Suppressor macrophage (primary cell): Measurements from ENCODE around the gene SEC11C.

Source experiments
- DNase-seq, 4 experiments: peaks; one replicate each; pipeline ENCODE4 v3.0.0-alpha.2; 2020 to 2022

Gene SEC11C

GRCh38 chr18:59145055-59145454 lies 5.4 kb downstream of the SEC11C start:
- no peak for DNase-seq

- DNase-seq, result no peak
These were observed 8.5 kb downstream of the SEC11C start for GRCh38 chr18:59148192-59148591.

- no peak for DNase-seq
These were observed 9.3 kb downstream of the SEC11C start for GRCh38 chr18:59149007-59149406.

- DNase-seq, result no peak
These were observed 9.7 kb downstream of the SEC11C start for GRCh38 chr18:59149416-59149815.

- DNase-seq, result no peak
These were observed 10.6 kb downstream of the SEC11C start for GRCh38 chr18:59150236-59150635.

- no peak for DNase-seq
These were observed 15.5 kb downstream of the SEC11C start for GRCh38 chr18:59155153-59155552.

GRCh38 chr18:59156316-59156715 lies 16.6 kb downstream of the SEC11C start:
- DNase-seq, result no peak

- DNase-seq, result no peak
These were observed 19.6 kb downstream of the SEC11C start for GRCh38 chr18:59159265-59159664.

GRCh38 chr18:59159986-59160385 lies 20.3 kb downstream of the SEC11C start:
- no peak for DNase-seq

- peak in 1 of 4 experiments; percentile 1 for DNase-seq
These were observed 33.1 kb downstream of the SEC11C start for GRCh38 chr18:59172664-59173249.

- no peak for DNase-seq
These were observed 37.8 kb downstream of the SEC11C start for GRCh38 chr18:59177485-59177884.

- DNase-seq, result no peak
These were observed 40.6 kb downstream of the SEC11C start for GRCh38 chr18:59180150-59180845.

- DNase-seq, result no peak
These were observed 43.0 kb downstream of the SEC11C start for GRCh38 chr18:59182673-59183072.

- no peak for DNase-seq
These were observed 49.3 kb downstream of the SEC11C start for GRCh38 chr18:59189008-59189407.

- no peak for DNase-seq
These were observed 50.1 kb downstream of the SEC11C start for GRCh38 chr18:59189746-59190145.

- DNase-seq, result no peak
These were observed 56.6 kb downstream of the SEC11C start for GRCh38 chr18:59196161-59196725.

GRCh38 chr18:59197636-59198035 lies 58.0 kb downstream of the SEC11C start:
- no peak for DNase-seq

- DNase-seq, result no peak
These were observed 58.5 kb downstream of the SEC11C start for GRCh38 chr18:59198215-59198614.

- no peak for DNase-seq
These were observed 61.1 kb downstream of the SEC11C start for GRCh38 chr18:59200787-59201186.

GRCh38 chr18:59202258-59202820 lies 62.7 kb downstream of the SEC11C start:
- DNase-seq, result no peak

- DNase-seq, result no peak
These were observed 67.8 kb downstream of the SEC11C start for GRCh38 chr18:59207506-59207905.
